Stimulated activated CD8-positive, alpha-beta memory T cell treated with anti-CD3 and anti-CD28 coated beads, Interleukin-12 subunit alpha, Interleukin-12 subunit beta, amount 100 ng/mL, for 4 hours (primary cell): ENCODE results near the gene A1CF.
"Not testable (repeated sequence)": the region's sequence is repeated elsewhere in the genome, so short reads cannot be mapped to it uniquely, and the experiment has no call there.

Experiments used
- DNase-seq: peaks from one replicate; pipeline ENCODE4 v3.0.0-alpha.2; 2020; ENCODE audit warnings: low read depth

The A1CF gene

GRCh38 chr10:50788951-50789945 lies 96.2 kb downstream of the A1CF start:
- no peak for DNase-seq

- DNase-seq: not testable (repeated sequence)
Measured at GRCh38 chr10:50787962-50788361, 97.5 kb downstream of the A1CF start.

DNA sequence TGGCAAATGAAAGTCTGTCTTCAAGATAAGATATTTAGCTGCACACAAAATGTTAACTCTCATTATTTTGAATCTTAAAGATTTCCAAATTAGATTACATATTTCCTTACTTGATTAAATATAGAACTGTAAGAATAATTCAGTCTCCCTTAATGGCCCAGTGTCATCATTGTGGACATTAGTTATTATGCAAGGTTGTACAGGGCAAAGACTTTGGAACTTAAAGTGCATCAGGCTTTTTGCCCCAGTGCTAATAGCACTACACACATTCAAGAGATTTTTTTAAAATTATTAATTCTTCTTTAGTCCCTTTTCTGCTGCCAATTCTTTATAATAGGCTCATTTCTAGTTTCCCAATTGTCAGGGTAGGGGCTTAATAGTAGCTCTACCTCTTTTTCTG lies 103.4 kb downstream of the A1CF start:
- DNase-seq: not testable (repeated sequence)

- not testable (repeated sequence) for DNase-seq
Measured at GRCh38 chr10:50780036-50780435, 105.4 kb downstream of the A1CF start.

GRCh38 chr10:50774868-50775267 lies 110.6 kb downstream of the A1CF start:
- DNase-seq: not testable (repeated sequence)

GRCh38 chr10:50772042-50772441 lies 113.4 kb downstream of the A1CF start:
- not testable (repeated sequence) for DNase-seq

GRCh38 chr10:50766774-50767513 lies 118.5 kb downstream of the A1CF start:
- not testable (repeated sequence) for DNase-seq
